ENCODE data around the gene GCM1. TPM values are rescaled to one million over a fixed set of nuclear protein-coding genes. Genes with fewer than 3 reads are reported as not detected.

GCM1 gene
- total RNA-seq, 1 experiment from 2014 or later, result not detected

DNA sequence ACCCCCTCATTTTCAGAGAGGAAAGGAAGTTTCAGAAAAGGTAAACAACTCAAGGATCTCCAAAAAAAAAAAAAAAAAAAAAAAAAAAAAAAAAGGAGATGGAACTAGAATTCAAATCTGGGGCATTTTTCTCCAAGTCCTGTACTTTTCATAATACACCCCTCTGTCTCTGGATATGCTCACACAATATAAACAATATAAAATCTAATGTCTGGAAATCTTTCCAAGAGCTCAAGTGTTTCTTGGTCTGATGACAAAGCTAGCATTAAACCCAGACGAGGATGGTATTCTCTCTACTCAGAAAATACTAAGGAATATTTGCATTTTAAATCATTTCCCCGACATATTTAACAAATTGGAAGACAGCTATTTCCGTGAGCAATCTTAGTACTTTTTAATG lies 5.8 kb downstream of the GCM1 start:
- H3K4me1 ChIP-seq (ENCODE audit: low read length), result no peaks in the 10 kb centered on the region
- H3K9ac ChIP-seq (ENCODE audit: low read length), result no peak overlapping the region
- DNase-seq, result no peak
- peaks cover 4% of the 10 kb centered on the region; the same call in 1 of the 2 replicates for H3K9me3 ChIP-seq (ENCODE audit: low read length)
- H3K4me3 ChIP-seq (ENCODE audit: low read length), result no peak overlapping the region
- H3K9me2 ChIP-seq (replicated peaks; ENCODE audit: insufficient read depth, low read length), result no peaks in the 10 kb centered on the region
- no peaks in the 10 kb centered on the region for H3K36me3 ChIP-seq (ENCODE audit: insufficient read depth, low read length)
- no peak overlapping the region for H3K27ac ChIP-seq (ENCODE audit: low read length)
- no peaks in the 10 kb centered on the region for H3K27me3 ChIP-seq (ENCODE audit: low read length)
- no peaks in the 10 kb centered on the region for H3K79me2 ChIP-seq (ENCODE audit: low read length)
- no peak overlapping the region for H2AFZ ChIP-seq (ENCODE audit: low read length)
- H3K4me2 ChIP-seq (ENCODE audit: low read depth, low read length, poor library complexity, severe bottlenecking), result no peak overlapping the region
- no peaks in the 10 kb centered on the region for H4K20me1 ChIP-seq (ENCODE audit: insufficient read depth, low read depth, low read length)

DNA sequence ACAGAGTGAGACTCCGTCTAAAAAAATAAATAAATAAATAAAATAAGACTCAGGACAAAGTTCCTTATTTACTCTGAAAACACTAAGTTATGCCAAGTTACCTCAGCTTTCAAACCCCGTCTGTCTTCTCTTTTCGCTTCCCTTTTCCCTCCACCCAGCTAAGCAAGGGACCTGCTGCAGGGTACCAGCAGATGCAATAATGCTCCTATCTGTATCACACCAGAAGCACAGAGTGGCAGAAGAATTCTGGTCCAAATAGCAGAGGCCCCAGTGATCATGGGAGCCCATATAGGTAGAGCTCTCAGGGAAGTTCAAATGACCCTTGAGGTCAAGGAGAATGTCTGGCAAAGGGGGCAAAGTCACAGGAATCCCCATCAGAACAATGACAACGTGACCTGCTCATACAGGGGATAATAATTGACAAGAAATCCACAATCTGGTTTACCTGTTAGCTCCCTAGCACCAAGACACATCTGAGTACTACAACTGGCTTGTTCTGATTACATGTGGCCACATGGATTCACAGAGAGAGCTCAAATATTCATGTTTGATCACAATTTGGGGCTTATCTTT lies 8.7 kb downstream of the GCM1 start:
- Histone ChIP-seq H3K27me3 (ENCODE audit: low read length) (no peaks in the 10 kb centered on the region), H3K9ac (ENCODE audit: low read length) (no peak overlapping the region), H3K79me2 (ENCODE audit: low read length) (no peaks in the 10 kb centered on the region), H3K9me2 (replicated peaks; ENCODE audit: insufficient read depth, low read length) (no peaks in the 10 kb centered on the region), H3K9me3 (ENCODE audit: low read length) (peaks cover 4% of the 10 kb centered on the region; the same call in 1 of the 2 replicates), H2AFZ (ENCODE audit: low read length) (no peak overlapping the region), H3K27ac (ENCODE audit: low read length) (no peak overlapping the region), H3K4me3 (ENCODE audit: low read length) (no peak overlapping the region), H3K4me2 (ENCODE audit: low read depth, low read length, poor library complexity, severe bottlenecking) (no peak overlapping the region), H3K36me3 (ENCODE audit: insufficient read depth, low read length) (no peaks in the 10 kb centered on the region), H4K20me1 (ENCODE audit: insufficient read depth, low read depth, low read length) (no peaks in the 10 kb centered on the region), H3K4me1 (ENCODE audit: low read length) (no peaks in the 10 kb centered on the region)
- DNase-seq, result no peak

DNA sequence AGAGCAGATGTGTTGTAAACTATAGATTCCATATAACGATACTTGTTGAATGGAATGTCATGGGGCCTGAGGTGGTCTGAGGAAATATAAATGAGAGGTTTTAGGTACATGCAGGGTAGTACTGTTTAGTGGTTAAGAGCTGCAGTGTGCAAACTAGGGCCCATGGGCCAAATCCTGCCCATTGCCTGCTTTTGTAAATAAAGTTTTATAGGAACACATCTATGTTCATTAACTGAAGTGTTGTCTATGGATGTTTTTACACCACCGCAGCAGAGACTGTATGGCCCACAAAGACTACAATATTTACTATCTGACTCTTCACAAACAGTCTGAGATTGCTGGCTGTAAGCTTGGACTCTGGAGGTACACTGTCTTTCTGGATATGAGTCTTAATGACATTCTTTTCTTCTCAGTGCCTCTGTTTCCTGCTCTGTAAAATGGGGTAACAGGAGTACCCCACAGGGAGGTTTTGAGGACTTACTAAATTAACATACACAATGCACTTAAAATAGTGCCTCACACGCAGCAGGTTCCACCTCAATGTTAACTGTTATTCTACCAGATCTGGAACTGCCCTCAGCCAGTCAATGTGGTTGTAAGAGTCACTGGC lies 12.5 kb downstream of the GCM1 start:
- no peaks in the 10 kb centered on the region for H3K4me1 ChIP-seq (ENCODE audit: low read length)
- no peak overlapping the region for H3K4me2 ChIP-seq (ENCODE audit: low read depth, low read length, poor library complexity, severe bottlenecking)
- no peaks in the 10 kb centered on the region for H3K79me2 ChIP-seq (ENCODE audit: low read length)
- no peaks in the 10 kb centered on the region for H3K27me3 ChIP-seq (ENCODE audit: low read length)
- H3K36me3 ChIP-seq (ENCODE audit: insufficient read depth, low read length), result no peaks in the 10 kb centered on the region
- H3K27ac ChIP-seq (ENCODE audit: low read length), result no peak overlapping the region
- H4K20me1 ChIP-seq (ENCODE audit: insufficient read depth, low read depth, low read length), result no peaks in the 10 kb centered on the region
- no peak for DNase-seq
- no peaks in the 10 kb centered on the region for H3K9me3 ChIP-seq (ENCODE audit: low read length)
- no peaks in the 10 kb centered on the region for H3K9me2 ChIP-seq (replicated peaks; ENCODE audit: insufficient read depth, low read length)
- no peak overlapping the region for H2AFZ ChIP-seq (ENCODE audit: low read length)
- H3K4me3 ChIP-seq (ENCODE audit: low read length), result no peak overlapping the region
- H3K9ac ChIP-seq (ENCODE audit: low read length), result no peak overlapping the region

DNA sequence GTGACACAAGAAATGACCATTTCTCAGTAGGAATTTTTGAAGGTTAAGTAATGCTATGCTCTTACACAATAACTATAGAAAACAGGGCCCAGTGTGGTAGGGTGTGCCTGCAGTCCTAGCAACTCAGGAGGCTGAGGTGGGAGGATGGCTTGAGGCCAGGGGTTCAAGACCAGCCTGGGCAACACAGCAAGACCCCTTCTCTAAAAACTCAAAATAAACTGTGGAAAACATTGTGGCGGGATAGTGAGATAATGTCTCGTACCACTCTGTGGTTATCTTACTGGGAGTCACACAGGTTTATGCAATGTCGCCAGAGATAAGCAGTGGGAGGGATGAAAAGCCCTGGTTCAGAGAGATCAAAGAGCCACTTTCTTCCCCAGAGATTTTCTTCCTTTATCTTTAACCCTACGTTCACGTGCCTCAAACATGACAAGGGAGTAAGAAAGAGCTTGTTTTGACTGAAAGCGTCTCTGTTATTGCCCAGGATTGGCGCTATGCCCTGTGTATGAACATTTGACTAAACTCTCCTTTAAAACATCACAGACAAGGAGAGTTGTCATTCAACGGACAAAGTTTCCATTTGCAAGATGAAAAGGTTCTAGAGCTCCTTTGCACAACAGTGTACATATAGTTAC lies 13.9 kb downstream of the GCM1 start:
- Histone ChIP-seq H3K4me3 (ENCODE audit: low read length) (no peak overlapping the region), H3K9me2 (replicated peaks; ENCODE audit: insufficient read depth, low read length) (no peaks in the 10 kb centered on the region), H4K20me1 (ENCODE audit: insufficient read depth, low read depth, low read length) (no peaks in the 10 kb centered on the region), H3K4me1 (ENCODE audit: low read length) (no peaks in the 10 kb centered on the region), H3K9ac (ENCODE audit: low read length) (no peak overlapping the region), H3K27ac (ENCODE audit: low read length) (no peak overlapping the region), H3K79me2 (ENCODE audit: low read length) (no peaks in the 10 kb centered on the region), H2AFZ (ENCODE audit: low read length) (no peak overlapping the region), H3K9me3 (ENCODE audit: low read length) (no peaks in the 10 kb centered on the region), H3K27me3 (ENCODE audit: low read length) (no peaks in the 10 kb centered on the region), H3K4me2 (ENCODE audit: low read depth, low read length, poor library complexity, severe bottlenecking) (no peak overlapping the region), H3K36me3 (ENCODE audit: insufficient read depth, low read length) (no peaks in the 10 kb centered on the region)
- no peak for DNase-seq

DNA sequence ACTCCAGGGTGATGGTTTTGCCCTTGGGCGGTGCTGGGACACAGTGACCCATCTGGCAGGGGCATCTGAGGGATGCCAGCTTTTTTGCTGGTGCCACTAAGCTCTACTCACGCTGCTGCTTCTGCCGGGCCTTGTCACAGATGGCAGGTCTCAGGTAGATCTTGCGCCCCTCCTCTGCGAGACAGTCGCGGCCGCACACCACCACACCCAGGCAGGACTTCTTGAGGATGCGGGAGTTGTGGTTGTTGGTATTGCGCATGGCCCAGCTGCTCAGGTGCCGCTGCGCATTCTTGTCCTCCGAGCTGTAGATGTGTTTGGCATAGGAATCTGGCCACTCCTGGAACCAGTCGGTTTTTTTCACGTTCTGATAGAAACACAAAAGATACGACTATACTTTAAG lies 14.7 kb downstream of the GCM1 start:
- H3K79me2 ChIP-seq (ENCODE audit: low read length), result no peaks in the 10 kb centered on the region
- no peak overlapping the region for H3K27ac ChIP-seq (ENCODE audit: low read length)
- H3K9me2 ChIP-seq (replicated peaks; ENCODE audit: insufficient read depth, low read length), result no peaks in the 10 kb centered on the region
- H2AFZ ChIP-seq (ENCODE audit: low read length), result no peak overlapping the region
- no peaks in the 10 kb centered on the region for H3K4me1 ChIP-seq (ENCODE audit: low read length)
- H3K36me3 ChIP-seq (ENCODE audit: insufficient read depth, low read length), result no peaks in the 10 kb centered on the region
- no peak overlapping the region for H3K4me2 ChIP-seq (ENCODE audit: low read depth, low read length, poor library complexity, severe bottlenecking)
- H3K27me3 ChIP-seq (ENCODE audit: low read length), result no peaks in the 10 kb centered on the region
- no peak overlapping the region for H3K4me3 ChIP-seq (ENCODE audit: low read length)
- H3K9me3 ChIP-seq (ENCODE audit: low read length), result no peaks in the 10 kb centered on the region
- H3K9ac ChIP-seq (ENCODE audit: low read length), result no peak overlapping the region
- no peak for DNase-seq
- no peaks in the 10 kb centered on the region for H4K20me1 ChIP-seq (ENCODE audit: insufficient read depth, low read depth, low read length)

DNA sequence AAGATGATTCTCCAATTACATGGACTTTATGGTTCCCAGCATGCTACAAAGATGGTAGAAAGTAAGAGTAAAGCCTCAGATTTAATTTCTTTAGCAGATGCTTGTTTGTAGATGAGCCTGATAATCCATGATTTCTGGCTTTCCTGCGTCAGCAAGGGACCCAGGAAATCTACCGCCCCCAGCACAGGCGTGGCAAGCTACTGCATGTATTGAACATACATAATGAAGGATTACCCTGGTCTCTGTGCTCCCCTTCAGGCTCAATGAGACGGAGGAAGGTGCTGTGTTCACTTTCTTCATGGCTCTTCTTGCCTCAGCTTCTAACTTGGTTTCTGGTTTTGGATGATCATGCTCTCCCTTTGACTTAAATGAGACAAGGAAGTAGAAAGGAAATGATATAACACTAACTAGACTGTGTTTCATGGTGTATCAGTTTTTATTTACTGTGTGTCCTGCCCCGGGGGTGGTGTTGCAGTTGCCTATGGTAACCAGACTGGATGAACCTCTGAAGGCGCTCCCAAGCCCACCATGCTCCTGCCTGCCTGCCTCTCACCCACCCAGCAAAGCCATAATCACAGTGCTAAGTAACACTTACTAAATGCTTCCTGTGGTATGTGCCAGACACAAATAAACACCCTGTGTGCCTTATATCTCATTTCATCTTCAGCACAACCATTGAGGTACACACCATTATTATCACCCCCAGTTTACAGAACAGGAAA lies 17.9 kb downstream of the GCM1 start:
- H3K27ac ChIP-seq (ENCODE audit: low read length), result no peak overlapping the region
- no peaks in the 10 kb centered on the region for H3K79me2 ChIP-seq (ENCODE audit: low read length)
- no peaks in the 10 kb centered on the region for H3K36me3 ChIP-seq (ENCODE audit: insufficient read depth, low read length)
- no peak overlapping the region for H3K4me3 ChIP-seq (ENCODE audit: low read length)
- no peaks in the 10 kb centered on the region for H3K27me3 ChIP-seq (ENCODE audit: low read length)
- H3K9me2 ChIP-seq (replicated peaks; ENCODE audit: insufficient read depth, low read length), result no peaks in the 10 kb centered on the region
- no peak for DNase-seq
- H4K20me1 ChIP-seq (ENCODE audit: insufficient read depth, low read depth, low read length), result no peaks in the 10 kb centered on the region
- H3K9ac ChIP-seq (ENCODE audit: low read length), result no peak overlapping the region
- no peaks in the 10 kb centered on the region for H3K4me1 ChIP-seq (ENCODE audit: low read length)
- H2AFZ ChIP-seq (ENCODE audit: low read length), result no peak overlapping the region
- no peaks in the 10 kb centered on the region for H3K9me3 ChIP-seq (ENCODE audit: low read length)
- no peak overlapping the region for H3K4me2 ChIP-seq (ENCODE audit: low read depth, low read length, poor library complexity, severe bottlenecking)

DNA sequence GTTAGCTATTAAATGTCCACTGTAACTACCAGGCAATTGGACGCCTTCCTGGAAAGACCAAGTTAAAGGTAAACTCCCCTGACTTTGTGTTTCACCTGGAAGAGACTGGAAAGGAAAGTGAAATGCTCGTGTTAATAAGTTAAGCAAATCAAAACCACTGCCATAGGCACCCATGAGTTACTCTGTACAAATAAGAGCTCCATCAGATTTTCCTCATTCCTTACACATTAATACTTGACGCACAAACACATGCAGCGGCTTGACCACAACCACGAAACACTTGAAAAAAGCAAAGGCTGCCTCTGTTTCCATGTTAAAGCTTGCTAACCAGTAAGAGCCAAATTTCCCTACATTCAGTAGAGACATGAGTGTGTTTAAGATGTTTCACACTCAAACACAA lies 19.8 kb downstream of the GCM1 start:
- no peak overlapping the region for H3K27ac ChIP-seq (ENCODE audit: low read length)
- no peaks in the 10 kb centered on the region for H3K9me2 ChIP-seq (replicated peaks; ENCODE audit: insufficient read depth, low read length)
- H3K79me2 ChIP-seq (ENCODE audit: low read length), result no peaks in the 10 kb centered on the region
- no peak overlapping the region for H3K9ac ChIP-seq (ENCODE audit: low read length)
- H3K4me2 ChIP-seq (ENCODE audit: low read depth, low read length, poor library complexity, severe bottlenecking), result no peak overlapping the region
- no peaks in the 10 kb centered on the region for H3K27me3 ChIP-seq (ENCODE audit: low read length)
- no peak overlapping the region for H3K4me3 ChIP-seq (ENCODE audit: low read length)
- no peak for DNase-seq
- no peak overlapping the region for H2AFZ ChIP-seq (ENCODE audit: low read length)
- H4K20me1 ChIP-seq (ENCODE audit: insufficient read depth, low read depth, low read length), result no peaks in the 10 kb centered on the region
- H3K4me1 ChIP-seq (ENCODE audit: low read length), result no peaks in the 10 kb centered on the region
- no peaks in the 10 kb centered on the region for H3K9me3 ChIP-seq (ENCODE audit: low read length)
- no peaks in the 10 kb centered on the region for H3K36me3 ChIP-seq (ENCODE audit: insufficient read depth, low read length)

DNA sequence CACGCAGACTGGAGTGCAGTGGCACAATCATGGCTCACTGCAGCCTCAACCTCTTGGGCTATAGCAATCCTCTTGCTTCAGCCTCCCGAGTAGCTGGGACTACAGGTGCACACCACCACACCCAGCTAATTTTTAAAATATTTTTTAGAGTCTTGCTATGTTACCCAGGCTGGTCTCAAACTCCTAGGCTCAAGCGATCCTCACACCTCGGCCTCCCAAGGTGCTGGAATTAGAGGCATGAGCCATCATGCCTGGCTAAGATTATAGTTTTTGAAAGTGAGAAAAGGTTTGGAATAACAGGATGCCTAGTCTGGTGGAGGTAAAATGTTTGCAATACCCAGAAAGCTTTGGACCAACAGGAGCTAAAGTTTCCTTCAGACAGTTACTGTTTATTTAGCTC lies 23.4 kb downstream of the GCM1 start:
- Histone ChIP-seq H3K27ac (ENCODE audit: low read length) (no peak overlapping the region), H3K9me3 (ENCODE audit: low read length) (no peaks in the 10 kb centered on the region), H3K4me3 (ENCODE audit: low read length) (no peak overlapping the region), H3K79me2 (ENCODE audit: low read length) (no peaks in the 10 kb centered on the region), H3K9me2 (replicated peaks; ENCODE audit: insufficient read depth, low read length) (no peaks in the 10 kb centered on the region), H3K4me2 (ENCODE audit: low read depth, low read length, poor library complexity, severe bottlenecking) (no peak overlapping the region), H4K20me1 (ENCODE audit: insufficient read depth, low read depth, low read length) (no peaks in the 10 kb centered on the region), H3K36me3 (ENCODE audit: insufficient read depth, low read length) (no peaks in the 10 kb centered on the region), H3K4me1 (ENCODE audit: low read length) (no peaks in the 10 kb centered on the region), H3K9ac (ENCODE audit: low read length) (no peak overlapping the region), H3K27me3 (ENCODE audit: low read length) (no peaks in the 10 kb centered on the region), H2AFZ (ENCODE audit: low read length) (no peak overlapping the region)
- DNase-seq, result no peak

Data from Karpas-422 (cell line).